IMR-90 (cell line): ENCODE measurements around the gene HLA-A. TPM values are rescaled to one million over a fixed set of nuclear protein-coding genes. Genes with fewer than 3 reads are reported as not detected.

Experiments used
- ATAC-seq: fragments of 200-7000 bp; cut with Tn5 transposase; 2 replicates; pipeline ENCODE4 v1.9.1; 2020; ENCODE audit warnings: low read depth, mild to moderate bottlenecking, moderate library complexity
- BruUV-seq: library from RNA; stranded (reverse); fragments of 400-500 nt; replicated peaks from 2 replicates; lab custom pipeline; 2021; lab: Mats Ljungman, UMichigan
- CTCF ChIA-PET: fragments of 300-600 bp; formaldehyde crosslinking; extraction: SDS; loops from one replicate; lab custom pipeline; 2021; ENCODE audit warnings: antibody characterized with exemption; lab: Yijun Ruan, JAX
- POLR2A ChIA-PET: fragments of 300-600 bp; sonication (Branson Sonifier 250); formaldehyde crosslinking; loops from one replicate; lab custom pipeline; 2022; ENCODE audit warnings: antibody characterized with exemption; ENCODE audit not compliant: unreplicated experiment; lab: Charles Lee
- DNase-seq: peaks from one replicate; pipeline ENCODE4 v3.0.0; 2013
- H2AFZ ChIP-seq: replicated peaks from 2 replicates; pipeline ENCODE3; 2013; ENCODE audit warnings: low read length, mild to moderate bottlenecking; ENCODE audit not compliant: poor library complexity
- H2AK5ac ChIP-seq: 2 replicates; pipeline ENCODE4 v1.6.1; 2013; ENCODE audit warnings: low read depth, low read length, inconsistent platforms
- H2AK9ac ChIP-seq: replicated peaks from 2 replicates; pipeline ENCODE3; 2013; ENCODE audit warnings: mild to moderate bottlenecking, low read depth, low read length, moderate library complexity; ENCODE audit not compliant: poor library complexity
- H2BK120ac ChIP-seq: 2 replicates; pipeline ENCODE4 v1.6.1; 2013; ENCODE audit warnings: low read depth, low read length, inconsistent platforms
- H2BK15ac ChIP-seq: 3 replicates; pipeline ENCODE4 v1.6.1; 2013; ENCODE audit warnings: low read depth, low read length, inconsistent platforms
- H2BK20ac ChIP-seq: 2 replicates; pipeline ENCODE4 v1.6.1; 2013; ENCODE audit warnings: low read depth, mild to moderate bottlenecking, inconsistent platforms, low read length, moderate library complexity
- H2BK5ac ChIP-seq: 2 replicates; pipeline ENCODE4 v1.6.1; 2013; ENCODE audit warnings: mild to moderate bottlenecking, low read depth, low read length, inconsistent platforms; ENCODE audit not compliant: poor library complexity, severe bottlenecking
- H3K14ac ChIP-seq: replicated peaks from 2 replicates; pipeline ENCODE4 v1.6.1; 2013; ENCODE audit warnings: low read depth, low read length, inconsistent platforms
- H3K18ac ChIP-seq: 2 replicates; pipeline ENCODE4 v1.6.1; 2013; ENCODE audit warnings: low read depth, low read length, control low read depth
- H3K23ac ChIP-seq: 2 replicates; pipeline ENCODE4 v1.6.1; 2013; ENCODE audit warnings: low read depth, low read length, inconsistent platforms
- H3K27ac ChIP-seq: 2 replicates; pipeline ENCODE4 v1.5.1; 2013; ENCODE audit warnings: mild to moderate bottlenecking, control low read depth, low read length; ENCODE audit not compliant: insufficient read depth
- H3K27me3 ChIP-seq: 2 replicates; pipeline ENCODE4 v1.6.1; 2013; ENCODE audit warnings: low read length; ENCODE audit not compliant: control insufficient read depth, insufficient read depth
- H3K36me3 ChIP-seq: 2 replicates; pipeline ENCODE4 v1.6.1; 2013; ENCODE audit warnings: low read length, mixed read lengths; ENCODE audit not compliant: control insufficient read depth, insufficient read depth
- H3K4ac ChIP-seq: 2 replicates; pipeline ENCODE4 v1.6.1; 2013; ENCODE audit warnings: low read depth, low read length, inconsistent platforms
- H3K4me1 ChIP-seq: 2 replicates; pipeline ENCODE4 v1.6.1; 2013; ENCODE audit warnings: low read length, mixed read lengths; ENCODE audit not compliant: control insufficient read depth, insufficient read depth
- H3K4me2 ChIP-seq: 2 replicates; pipeline ENCODE4 v1.6.1; 2013; ENCODE audit warnings: low read depth, mild to moderate bottlenecking, control low read depth, low read length, moderate library complexity
- H3K4me3 ChIP-seq: 2 replicates; pipeline ENCODE4 v1.5.1; 2013; ENCODE audit warnings: low read depth, mild to moderate bottlenecking, control low read depth, low read length, moderate library complexity; ENCODE audit not compliant: insufficient read depth
- H3K56ac ChIP-seq: 2 replicates; pipeline ENCODE4 v1.6.1; 2013; ENCODE audit warnings: low read length, inconsistent platforms; ENCODE audit not compliant: insufficient read depth; ENCODE audit errors: extremely low read depth
- H3K79me1 ChIP-seq, 2 experiments: 2 replicates each; pipeline ENCODE4 v1.6.1; 2013; ENCODE audit warnings: low read length in 2 of 2, inconsistent platforms in 1 of 2, low read depth in 1 of 2
- H3K9ac ChIP-seq: 2 replicates; pipeline ENCODE4 v1.6.1; 2013; ENCODE audit warnings: low read depth, low read length, control low read depth
- H3K9me1 ChIP-seq: 2 replicates; pipeline ENCODE4 v1.6.1; 2013; ENCODE audit warnings: low read length, inconsistent platforms; ENCODE audit not compliant: insufficient read depth
- H3K9me3 ChIP-seq: 2 replicates; pipeline ENCODE4 v1.6.1; 2013; ENCODE audit warnings: low read length; ENCODE audit not compliant: control insufficient read depth, insufficient read depth
- H4K20me1 ChIP-seq: 2 replicates; pipeline ENCODE4 v1.6.1; 2013; ENCODE audit warnings: low read length, inconsistent platforms; ENCODE audit not compliant: insufficient read depth
- H4K5ac ChIP-seq: 2 replicates; pipeline ENCODE4 v1.6.1; 2013; ENCODE audit warnings: mild to moderate bottlenecking, low read depth, low read length, control low read depth
- H4K8ac ChIP-seq, 2 experiments: 2 replicates each; pipeline ENCODE4 v1.6.1; 2013; ENCODE audit warnings: low read depth in 2 of 2, low read length in 2 of 2, control low read depth in 1 of 2, inconsistent platforms in 1 of 2
- H4K91ac ChIP-seq: 2 replicates; pipeline ENCODE4 v1.6.1; 2013; ENCODE audit warnings: low read depth, low read length, inconsistent platforms; ENCODE audit not compliant: insufficient read depth
- CEBPB ChIP-seq: IDR thresholded peaks from 2 replicates; pipeline ENCODE4 v1.6.1; 2012; ENCODE audit warnings: low read depth, low read length, improper control_type of control experiment
- CHD1 ChIP-seq: IDR thresholded peaks from 2 replicates; pipeline ENCODE4 v1.6.1; 2012; ENCODE audit warnings: low read depth, low read length, improper control_type of control experiment
- FOS ChIP-seq: fragments of 150-350 bp; IDR thresholded peaks from 2 replicates; pipeline ENCODE4 v1.6.1; 2016; ENCODE audit warnings: low read depth, low read length
- MXI1 ChIP-seq: IDR thresholded peaks from 2 replicates; pipeline ENCODE4 v1.6.1; 2012; ENCODE audit warnings: low read depth, mild to moderate bottlenecking, low read length, moderate library complexity, borderline replicate concordance
- NFE2L2 ChIP-seq: fragments of 150-350 bp; IDR thresholded peaks from 2 replicates; pipeline ENCODE4 v1.6.1; 2016; ENCODE audit warnings: low read depth, mild to moderate bottlenecking, low read length
- POLR2A ChIP-seq: IDR thresholded peaks from 2 replicates; pipeline ENCODE4 v1.6.1; 2012; ENCODE audit warnings: mild to moderate bottlenecking, low read depth, low read length
- RCOR1 ChIP-seq: IDR thresholded peaks from 2 replicates; pipeline ENCODE4 v1.6.1; 2012; ENCODE audit warnings: mild to moderate bottlenecking, low read length, improper control_type of control experiment; ENCODE audit not compliant: insufficient replicate concordance
- USF2 ChIP-seq: fragments of 150-350 bp; IDR thresholded peaks from 2 replicates; pipeline ENCODE4 v1.6.1; 2017; ENCODE audit warnings: mild to moderate bottlenecking, antibody characterized with exemption, low read length, low read depth
- WGBS, 2 experiments: methylation state at CpG; one replicate each; pipeline versions ENCODE4 v1.1.5 to v1.1.7; 2013; ENCODE audit warnings: missing lambda C conversion rate in 2 of 2; ENCODE audit not compliant: insufficient read length in 1 of 2; ENCODE audit errors: extremely low coverage in 2 of 2; 5-methylcytosine and 5-hydroxymethylcytosine counted together
- dilution Hi-C: fragments of 300-500 bp; cut with HindIII; formaldehyde crosslinking; loops from one replicate; pipeline ENCODE4 v1.14.3; 2018; ENCODE audit warnings: low sequenced_read_pairs; ENCODE audit not compliant: unreplicated experiment
- in situ Hi-C: fragments of 300-500 bp; cut with MboI; formaldehyde crosslinking; loops from 3 replicates; pipeline ENCODE4 v1.14.3; 2019; ENCODE audit warnings: low sequenced_read_pairs, inconsistent platforms, mixed read lengths
- intact Hi-C: fragments of 100-400 bp; cut with micrococcal nuclease; formaldehyde crosslinking; loops from 2 replicates; pipeline ENCODE4 v1.10.0; 2022
- polyA plus RNA-seq, 3 experiments: library from polyadenylated mRNA; depleted of rRNA; stranded (reverse); fragments of >200 nt; gene quantifications; 2 replicates each; pipeline ENCODE4 v1.2.3, GENCODE V29; 2012; ENCODE audit warnings: low replicate concordance in 1 of 3
- total RNA-seq: library from RNA; depleted of rRNA; stranded (reverse); fragments of >200 nt; gene quantifications from 2 replicates; pipeline ENCODE4 v1.2.3, GENCODE V29; 2012

Gene HLA-A
- total and polyA plus RNA-seq, 2 of the 4 experiments (the other 2 are of a cell fraction) = 94.5 to 218 TPM

GRCh38 chr6:29945281-29945820 is 3.0 kb downstream of the HLA-A start (continued):
- TF ChIP-seq MXI1 = no peak
- no peak for TF ChIP-seq RCOR1
- no peak for TF ChIP-seq CEBPB
- TF ChIP-seq FOS = no peak
- no peak for TF ChIP-seq CHD1
- no peak for TF ChIP-seq NFE2L2

GRCh38 chr6:29946223-29947076 is 4.1 kb downstream of the HLA-A start:
- H3K4me3 ChIP-seq = no peak overlapping the region
- peaks cover 4% of the 10 kb centered on the region; the same call in 1 of the 2 replicates for H4K20me1 ChIP-seq
- no peak overlapping the region for H4K8ac ChIP-seq
- WGBS, 2 experiments = no CpG with 5 or more reads among the region's 6 CpGs
- no peak overlapping the region for H2BK20ac ChIP-seq
- in situ Hi-C loops = no loop called here
- H4K5ac ChIP-seq = no peak overlapping the region
- no peak overlapping the region for H4K91ac ChIP-seq
- H3K9me3 ChIP-seq = no peaks in the 10 kb centered on the region
- no peak overlapping the region for H2AFZ ChIP-seq
- POLR2A ChIA-PET = no interaction called here
- no peak overlapping the region for H3K4me2 ChIP-seq
- H3K4me1 ChIP-seq = peaks cover 4% of the 10 kb centered on the region
- dilution Hi-C loops = no loop called here
- H3K79me1 ChIP-seq = peaks cover 4 to 5% of the 10 kb centered on the region in 2 experiments; a peak in 3 of 4 replicates
- ATAC-seq (no peak), DNase-seq (no peak)
- no peak overlapping the region for H2AK5ac ChIP-seq
- H3K56ac ChIP-seq = no peak overlapping the region
- CTCF ChIA-PET = no interaction called here
- no peak overlapping the region for H3K18ac ChIP-seq
- H3K27ac ChIP-seq = no peak overlapping the region
- BruUV-seq = no TSS peak
- H2BK5ac ChIP-seq = no peak overlapping the region
- H3K36me3 ChIP-seq = peaks cover 22% of the 10 kb centered on the region
- H2BK15ac ChIP-seq = no peak overlapping the region
- H3K14ac ChIP-seq = no peak overlapping the region
- no peak overlapping the region for H3K4ac ChIP-seq
- H3K27me3 ChIP-seq = no peaks in the 10 kb centered on the region
- no peak overlapping the region for H2BK120ac ChIP-seq
- no peak overlapping the region for H2AK9ac ChIP-seq
- H3K9me1 ChIP-seq = no peaks in the 10 kb centered on the region
- 0 out of 2 replicates have a peak, but pooled peaks have one; percentile 9 for TF ChIP-seq POLR2A
- TF ChIP-seq CEBPB = no peak
- TF ChIP-seq USF2 = no peak
- H3K9ac ChIP-seq = no peak overlapping the region
- H3K23ac ChIP-seq = no peak overlapping the region
- intact Hi-C loops = no loop called here
